Measurements from ENCODE around the gene CTNNA3. TPM values are rescaled to one million over a fixed set of nuclear protein-coding genes. Genes with fewer than 3 reads are reported as not detected.

CTNNA3 gene
- total RNA-seq, 4 donors from 2014 or later = 14.3 to 49.5 (median 24.2) TPM

DNA sequence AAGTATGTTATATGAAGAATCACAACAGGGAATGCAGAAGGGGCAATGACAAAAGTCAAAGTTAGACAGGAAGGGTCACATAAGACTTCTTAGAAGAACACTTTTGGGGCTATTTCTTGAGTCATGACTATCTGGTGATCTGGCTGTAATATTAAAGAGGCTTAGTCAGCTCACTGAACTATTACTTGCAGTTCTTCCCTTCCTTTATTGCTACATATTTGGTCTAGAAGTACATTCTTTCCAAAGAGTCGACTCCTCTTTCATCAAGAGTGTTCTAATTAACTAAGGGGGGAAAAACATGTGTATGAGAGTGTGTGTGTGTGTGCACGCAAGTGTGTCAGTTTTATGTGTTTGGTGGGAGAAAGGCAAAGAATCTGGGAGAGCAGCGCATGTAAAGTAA is 1017.5 kb downstream of the CTNNA3 start:
- Histone ChIP-seq H3K4me3 (no peak overlapping the region), H3K27me3 (no peaks in the 10 kb centered on the region), H3K9me3 (no peaks in the 10 kb centered on the region), H3K36me3 (no peaks in the 10 kb centered on the region), H3K4me1 (no peaks in the 10 kb centered on the region), H3K27ac (no peak overlapping the region)
- ATAC-seq (no peak), DNase-seq (no peak)
- in situ Hi-C loops (cut with MboI; ENCODE audit: low sequenced_read_pairs in 4 of 4) (no loop called here), intact Hi-C loops (cut with DNase I; ENCODE audit: low total_unique reads) (no loop called here)
- no peak for TF ChIP-seq POLR2A (IDR thresholded peaks at IDR 0.05)
- TF ChIP-seq CTCF (IDR thresholded peaks at IDR 0.05 in 4 of 5, conservative IDR thresholded peaks at IDR 0.05 in 1 of 5) = no peak

DNA sequence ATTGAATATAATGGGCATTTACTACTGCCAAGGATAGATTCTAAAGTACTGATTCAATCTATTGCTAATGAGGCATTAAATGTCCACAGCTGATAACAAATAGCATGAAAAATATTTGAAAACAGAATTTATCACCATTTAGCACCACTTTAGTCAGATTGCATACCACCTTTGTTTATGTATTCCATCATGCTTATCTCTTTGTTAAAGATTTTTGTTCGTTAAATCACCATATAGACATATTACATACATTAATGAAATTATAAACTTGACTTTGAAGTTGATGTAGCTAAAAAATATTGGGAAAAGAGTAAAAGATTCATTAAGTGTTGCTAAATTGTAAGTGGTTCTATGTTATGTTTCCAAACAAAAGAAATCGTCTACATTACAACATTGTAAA is 1022.9 kb downstream of the CTNNA3 start:
- ATAC-seq = no peak
- Histone ChIP-seq H3K36me3 (no peaks in the 10 kb centered on the region), H3K27ac (no peak overlapping the region), H3K27me3 (no peaks in the 10 kb centered on the region), H3K4me3 (no peak overlapping the region), H3K9me3 (no peaks in the 10 kb centered on the region), H3K4me1 (no peaks in the 10 kb centered on the region)
- no peak for TF ChIP-seq POLR2A (IDR thresholded peaks at IDR 0.05)
- TF ChIP-seq CTCF (IDR thresholded peaks at IDR 0.05 in 4 of 5, conservative IDR thresholded peaks at IDR 0.05 in 1 of 5) = no peak
- no peak for DNase-seq
- intact Hi-C loops (cut with DNase I; ENCODE audit: low total_unique reads) (no loop called here), in situ Hi-C loops (cut with MboI; ENCODE audit: low sequenced_read_pairs in 4 of 4) (no loop called here)

- Histone ChIP-seq H3K27ac (no peak overlapping the region), H3K4me1 (no peaks in the 10 kb centered on the region), H3K9me3 (no peaks in the 10 kb centered on the region), H3K27me3 (no peaks in the 10 kb centered on the region), H3K4me3 (no peak overlapping the region), H3K36me3 (no peaks in the 10 kb centered on the region)
- in situ Hi-C loops (cut with MboI; ENCODE audit: low sequenced_read_pairs in 4 of 4) = no loop called here
- DNase-seq = no peak
- ATAC-seq = no peak
- no peak for TF ChIP-seq CTCF (IDR thresholded peaks at IDR 0.05 in 4 of 5, conservative IDR thresholded peaks at IDR 0.05 in 1 of 5)
- no peak for TF ChIP-seq POLR2A (IDR thresholded peaks at IDR 0.05)
- intact Hi-C loops (cut with DNase I; ENCODE audit: low total_unique reads) = no loop called here
Measured at GRCh38 chr10:66671562-66671961, 1024.4 kb downstream of the CTNNA3 start.

DNA sequence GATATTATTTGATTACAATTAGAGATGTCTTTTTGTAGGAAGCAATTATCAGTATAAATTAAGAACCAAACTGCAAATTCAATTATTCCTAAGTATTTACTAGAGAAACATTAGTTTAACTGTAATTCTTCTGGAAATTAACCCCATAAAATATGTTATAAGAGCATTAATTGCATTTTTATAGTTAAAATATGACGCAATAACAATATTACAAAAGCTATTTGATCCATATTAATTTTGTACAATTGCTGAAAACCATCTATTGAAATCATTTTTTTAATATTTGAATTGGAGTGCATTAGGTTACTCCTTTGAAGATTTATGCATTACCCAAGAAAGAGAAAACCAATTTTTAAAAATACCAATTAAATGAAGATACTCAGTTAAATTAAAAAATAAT is 1024.9 kb downstream of the CTNNA3 start:
- in situ Hi-C loops (cut with MboI; ENCODE audit: low sequenced_read_pairs in 4 of 4) (no loop called here), intact Hi-C loops (cut with DNase I; ENCODE audit: low total_unique reads) (no loop called here)
- no peak for TF ChIP-seq CTCF (IDR thresholded peaks at IDR 0.05 in 4 of 5, conservative IDR thresholded peaks at IDR 0.05 in 1 of 5)
- TF ChIP-seq POLR2A (IDR thresholded peaks at IDR 0.05) = no peak
- ATAC-seq (no peak), DNase-seq (no peak)
- H3K4me3 ChIP-seq = no peak overlapping the region
- H3K4me1 ChIP-seq = no peaks in the 10 kb centered on the region
- no peaks in the 10 kb centered on the region for H3K9me3 ChIP-seq
- no peak overlapping the region for H3K27ac ChIP-seq
- H3K36me3 ChIP-seq = no peaks in the 10 kb centered on the region
- no peaks in the 10 kb centered on the region for H3K27me3 ChIP-seq

GRCh38 chr10:66656499-66656898 is 1039.5 kb downstream of the CTNNA3 start:
- intact Hi-C loops (cut with DNase I; ENCODE audit: low total_unique reads) (no loop called here), in situ Hi-C loops (cut with MboI; ENCODE audit: low sequenced_read_pairs in 4 of 4) (no loop called here)
- Histone ChIP-seq H3K4me3 (no peak overlapping the region), H3K36me3 (no peaks in the 10 kb centered on the region), H3K4me1 (no peaks in the 10 kb centered on the region), H3K9me3 (no peaks in the 10 kb centered on the region), H3K27ac (no peak overlapping the region), H3K27me3 (no peaks in the 10 kb centered on the region)
- no peak for DNase-seq
- no peak for TF ChIP-seq CTCF (IDR thresholded peaks at IDR 0.05 in 4 of 5, conservative IDR thresholded peaks at IDR 0.05 in 1 of 5)
- TF ChIP-seq POLR2A (IDR thresholded peaks at IDR 0.05) = no peak
- no peak for ATAC-seq
